NB4 (cell line): ENCODE results near the gene PAQR7.
A peak's percentile ranks its signal among the peaks of the same experiment; 100 is the strongest.

Experiments
- CTCF ChIP-seq: IDR thresholded peaks from one replicate; pipeline ENCODE4 v1.5.1; 2012; ENCODE audit warnings: low read depth, low read length
- POLR2A ChIP-seq: IDR thresholded peaks from 2 replicates; pipeline ENCODE4 v1.6.1; 2011; ENCODE audit warnings: mild to moderate bottlenecking; ENCODE audit not compliant: insufficient read length; ENCODE audit errors: extremely low read depth
- TF ChIP-seq, protein P1 (sequence below): IDR thresholded peaks from 2 replicates; pipeline ENCODE4 v1.6.1; 2011; ENCODE audit warnings: low read depth, low read length

- no peak for TF ChIP-seq POLR2A
- TF ChIP-seq CTCF: no peak
- TF ChIP-seq, protein P1, sequence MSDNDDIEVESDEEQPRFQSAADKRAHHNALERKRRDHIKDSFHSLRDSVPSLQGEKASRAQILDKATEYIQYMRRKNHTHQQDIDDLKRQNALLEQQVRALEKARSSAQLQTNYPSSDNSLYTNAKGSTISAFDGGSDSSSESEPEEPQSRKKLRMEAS: peak; percentile 23; the same call in 1 of the 2 replicates
Observed at GRCh38 chr1:25871086-25871703, 4.3 kb downstream of the PAQR7 start.
